Activated CD4-positive, alpha-beta memory T cell treated with anti-CD3 and anti-CD28 coated beads for 36 hours (primary cell): ENCODE measurements around the gene BCL11A. TPM values are rescaled to one million over a fixed set of nuclear protein-coding genes. Genes with fewer than 3 reads are reported as not detected.

ENCODE experiments used
- CTCF ChIA-PET: fragments of 350-600 bp; sonication (Branson Sonifier 250); formaldehyde crosslinking; loops from one replicate; lab custom pipeline; 2021; ENCODE audit warnings: antibody characterized with exemption, inconsistent platforms; lab: Charles Lee
- POLR2A ChIA-PET: fragments of 350-600 bp; sonication (Branson Sonifier 250); formaldehyde crosslinking; loops from one replicate; lab custom pipeline; 2021; ENCODE audit warnings: antibody characterized with exemption; lab: Charles Lee
- DNase-seq: peaks from one replicate; pipeline ENCODE4 v3.0.0-alpha.2; 2020
- H3K27ac Mint-ChIP-seq: one replicate; pipeline ENCODE4 v1.8.0; 2021; ENCODE audit warnings: mixed read lengths
- H3K27me3 Mint-ChIP-seq: one replicate; pipeline ENCODE4 v1.8.0; 2021; ENCODE audit warnings: mixed read lengths
- H3K36me3 Mint-ChIP-seq: one replicate; pipeline ENCODE4 v1.8.0; 2021; ENCODE audit warnings: mixed read lengths
- H3K4me1 Mint-ChIP-seq: one replicate; pipeline ENCODE4 v1.8.0; 2021; ENCODE audit warnings: low read depth, mixed read lengths
- H3K4me3 Mint-ChIP-seq: one replicate; pipeline ENCODE4 v1.8.0; 2021; ENCODE audit warnings: mild to moderate bottlenecking, mixed read lengths
- H3K9me3 Mint-ChIP-seq: one replicate; pipeline ENCODE4 v1.8.0; 2021; ENCODE audit warnings: mixed read lengths
- intact Hi-C: fragments of 100-400 bp; cut with micrococcal nuclease; formaldehyde crosslinking; loops from one replicate; pipeline ENCODE4 v1.15.1; 2023
- total RNA-seq, 2 experiments: library from RNA; stranded (reverse); gene quantifications; one replicate each; pipeline ENCODE4 v1.2.3, GENCODE V29; 2021

BCL11A gene
- total RNA-seq, 2 experiments from 2014 or later: not detected

DNA sequence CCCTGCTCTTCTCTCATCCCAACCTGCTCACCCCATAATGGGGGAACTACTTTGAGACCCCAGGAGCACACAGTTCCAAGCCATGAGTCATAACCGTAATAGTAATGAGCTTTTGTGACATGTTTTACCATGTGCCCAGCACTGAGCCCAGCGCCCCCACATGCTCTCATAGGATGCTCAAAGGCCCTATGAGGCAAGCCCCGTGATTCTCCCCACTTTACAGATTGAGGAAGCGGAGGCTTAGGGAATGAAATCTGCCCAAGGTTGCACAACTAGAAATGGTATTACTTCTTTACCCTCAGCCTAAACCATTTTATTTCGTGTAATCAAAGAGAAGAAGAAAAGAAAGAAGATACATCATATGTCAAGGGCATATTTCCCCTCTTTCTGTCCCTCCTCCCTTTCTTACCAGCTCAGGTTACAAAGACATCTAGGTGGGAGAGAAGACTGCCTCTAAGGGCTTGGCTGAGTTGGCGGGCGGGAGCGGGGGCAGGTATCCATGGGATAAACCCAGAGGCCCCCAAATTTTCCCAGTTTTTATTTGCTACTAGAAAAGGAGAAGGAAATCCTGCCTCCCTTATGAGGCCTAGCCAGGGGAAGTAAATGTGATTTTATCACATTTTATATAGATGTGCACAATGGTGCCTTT, 24.2 kb downstream of the BCL11A start:
- ChIA-PET CTCF (interaction anchor here (1.0 kb wide), 1 partner anchor 53 kb away, joined by 3 read pairs; no protein-coding TSS in a partner anchor), POLR2A (no interaction called here)
- intact Hi-C loops: no loop called here
- no peak overlapping the region for H3K27ac Mint-ChIP-seq
- H3K9me3 Mint-ChIP-seq: no peaks in the 10 kb centered on the region
- H3K36me3 Mint-ChIP-seq: no peaks in the 10 kb centered on the region
- H3K4me1 Mint-ChIP-seq: no peaks in the 10 kb centered on the region
- H3K4me3 Mint-ChIP-seq: no peak overlapping the region
- peaks cover 32% of the 10 kb centered on the region for H3K27me3 Mint-ChIP-seq
- no peak for DNase-seq

DNA sequence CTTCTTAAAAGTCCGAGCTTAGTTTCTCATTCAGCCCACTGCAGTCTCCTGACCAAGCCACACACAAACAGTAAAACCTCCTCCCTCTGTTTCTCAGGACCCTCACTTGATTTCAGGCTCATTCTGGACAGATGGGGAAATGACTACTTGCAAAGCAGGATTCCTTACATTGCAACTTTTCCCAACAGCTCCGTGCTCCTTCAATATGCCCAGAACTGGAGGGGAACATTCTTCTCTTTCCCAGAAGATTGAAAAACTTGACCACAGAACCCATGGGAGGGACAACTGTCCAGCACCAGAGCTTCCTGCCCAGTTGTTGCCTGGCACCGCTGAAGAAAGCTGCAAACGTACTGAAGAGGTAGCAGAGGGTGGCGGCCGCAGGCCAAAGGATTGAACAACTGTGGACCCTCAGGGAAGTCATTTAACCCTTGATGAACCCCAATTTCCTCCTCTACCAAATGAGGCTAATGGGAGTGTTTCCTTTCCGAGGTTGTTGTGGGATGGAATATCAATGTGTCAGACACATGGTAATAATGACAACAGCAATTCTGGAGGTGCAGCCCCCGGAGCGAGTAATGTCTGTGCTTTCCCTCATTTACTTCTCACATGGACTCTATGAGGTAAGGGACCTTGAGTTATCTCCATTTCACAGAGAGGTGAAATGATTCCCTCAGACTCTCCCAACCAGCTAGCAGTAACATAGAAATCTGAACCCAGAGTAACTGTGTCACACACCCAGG, 25.0 kb downstream of the BCL11A start:
- H3K27me3 Mint-ChIP-seq: peaks cover 32% of the 10 kb centered on the region
- ChIA-PET CTCF (no interaction called here), POLR2A (no interaction called here)
- H3K4me1 Mint-ChIP-seq: no peaks in the 10 kb centered on the region
- no peaks in the 10 kb centered on the region for H3K9me3 Mint-ChIP-seq
- H3K27ac Mint-ChIP-seq: no peak overlapping the region
- no peaks in the 10 kb centered on the region for H3K36me3 Mint-ChIP-seq
- DNase-seq: no peak
- intact Hi-C loops: no loop called here
- no peak overlapping the region for H3K4me3 Mint-ChIP-seq

DNA sequence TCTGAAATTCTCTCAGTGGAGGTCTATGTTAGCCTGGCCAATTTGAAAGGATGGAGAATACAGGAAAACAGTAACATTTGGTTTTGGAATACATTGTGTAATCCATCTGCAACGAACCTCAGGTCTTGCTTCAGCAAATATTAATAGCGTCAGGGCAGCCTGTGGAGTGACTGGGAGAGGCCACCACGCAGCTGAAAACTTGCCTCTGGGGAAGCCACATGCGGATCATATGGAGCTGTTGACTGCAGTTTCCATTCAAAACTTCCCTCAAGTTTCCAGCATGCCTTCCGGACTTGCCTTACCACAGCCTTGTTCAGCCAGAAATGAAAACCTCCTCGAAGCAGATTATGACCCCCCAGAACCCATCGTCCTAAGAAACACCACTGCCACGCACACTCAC, 25.7 kb downstream of the BCL11A start:
- Mint-ChIP-seq H3K27ac (no peak overlapping the region), H3K27me3 (peaks cover 29% of the 10 kb centered on the region), H3K4me3 (no peak overlapping the region), H3K4me1 (no peaks in the 10 kb centered on the region), H3K36me3 (no peaks in the 10 kb centered on the region), H3K9me3 (no peaks in the 10 kb centered on the region)
- DNase-seq: no peak
- CTCF ChIA-PET: no interaction called here
- POLR2A ChIA-PET: no interaction called here
- intact Hi-C loops: no loop called here

DNA sequence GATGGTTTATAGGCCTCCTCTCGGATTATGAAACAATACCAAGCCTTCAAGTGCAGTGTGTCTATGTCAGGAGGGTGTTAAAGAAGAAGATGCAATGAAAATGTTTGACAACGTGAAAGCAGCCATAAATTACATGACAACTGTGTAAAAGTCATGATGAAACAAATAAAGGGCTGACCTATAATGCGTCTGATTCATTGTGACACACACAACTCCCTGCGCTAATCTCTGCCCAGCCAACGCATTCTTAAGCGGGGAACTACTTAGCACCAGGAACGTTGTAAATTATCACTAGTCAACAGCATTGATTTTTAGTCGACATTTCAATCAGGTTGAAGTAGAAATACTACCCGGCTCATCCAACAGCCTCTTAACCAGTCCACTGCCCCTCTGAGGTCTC, 26.8 kb downstream of the BCL11A start:
- ChIA-PET POLR2A (no interaction called here), CTCF (no interaction called here)
- no peak for DNase-seq
- H3K27ac Mint-ChIP-seq: no peak overlapping the region
- H3K27me3 Mint-ChIP-seq: peaks cover 22% of the 10 kb centered on the region
- intact Hi-C loops: no loop called here
- no peak overlapping the region for H3K4me3 Mint-ChIP-seq
- H3K9me3 Mint-ChIP-seq: no peaks in the 10 kb centered on the region
- H3K36me3 Mint-ChIP-seq: no peaks in the 10 kb centered on the region
- no peaks in the 10 kb centered on the region for H3K4me1 Mint-ChIP-seq

DNA sequence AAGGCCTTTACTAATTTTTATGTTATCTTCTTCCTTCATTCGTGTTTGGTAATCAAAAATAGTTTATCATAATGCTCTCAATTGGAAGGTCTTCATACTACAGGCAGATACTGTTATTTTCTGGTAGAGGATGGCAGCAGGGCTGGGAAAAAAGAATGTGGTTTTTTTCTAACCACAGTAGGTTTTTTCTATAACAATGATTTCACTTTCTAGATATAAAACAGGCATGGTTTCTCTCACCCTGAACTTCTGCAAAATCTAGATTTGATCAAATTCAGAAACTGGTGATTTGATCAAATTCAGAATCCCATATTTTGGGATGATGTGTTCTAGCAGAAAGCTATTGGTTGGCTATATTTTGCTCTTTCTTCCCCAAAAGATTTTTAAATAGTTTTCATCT, 27.6 kb downstream of the BCL11A start:
- ChIA-PET CTCF (no interaction called here), POLR2A (no interaction called here)
- H3K9me3 Mint-ChIP-seq: no peaks in the 10 kb centered on the region
- H3K27ac Mint-ChIP-seq: no peak overlapping the region
- no peak overlapping the region for H3K4me3 Mint-ChIP-seq
- H3K27me3 Mint-ChIP-seq: peaks cover 22% of the 10 kb centered on the region
- no peaks in the 10 kb centered on the region for H3K36me3 Mint-ChIP-seq
- DNase-seq: no peak
- no peaks in the 10 kb centered on the region for H3K4me1 Mint-ChIP-seq
- intact Hi-C loops: no loop called here

DNA sequence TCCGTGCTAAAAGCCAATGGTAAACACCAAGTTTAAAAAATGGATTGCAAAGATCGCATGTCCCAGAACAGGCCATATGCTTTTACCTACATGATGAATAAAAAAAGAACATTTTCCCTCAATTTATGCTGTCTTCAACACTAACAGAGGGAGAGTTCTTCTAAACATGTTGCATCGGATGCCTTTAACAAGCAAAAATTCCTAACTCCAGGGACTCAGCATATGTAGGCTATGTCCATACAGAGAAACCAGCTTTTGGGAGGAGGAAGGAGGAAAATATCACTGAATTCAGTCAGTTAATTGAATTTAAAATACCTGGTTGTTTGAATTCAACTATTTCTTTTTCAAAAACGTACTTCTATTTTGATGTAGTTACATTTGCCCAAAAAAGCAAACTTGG, 28.6 kb downstream of the BCL11A start:
- POLR2A ChIA-PET: no interaction called here
- H3K4me3 Mint-ChIP-seq: no peak overlapping the region
- no peaks in the 10 kb centered on the region for H3K9me3 Mint-ChIP-seq
- CTCF ChIA-PET: interaction anchor here (1.2 kb wide), 1 partner anchor 150 kb away, joined by 3 read pairs; no protein-coding TSS in a partner anchor
- no peak overlapping the region for H3K27ac Mint-ChIP-seq
- no peak for DNase-seq
- no peaks in the 10 kb centered on the region for H3K36me3 Mint-ChIP-seq
- intact Hi-C loops: no loop called here
- H3K27me3 Mint-ChIP-seq: peaks cover 15% of the 10 kb centered on the region
- no peaks in the 10 kb centered on the region for H3K4me1 Mint-ChIP-seq

DNA sequence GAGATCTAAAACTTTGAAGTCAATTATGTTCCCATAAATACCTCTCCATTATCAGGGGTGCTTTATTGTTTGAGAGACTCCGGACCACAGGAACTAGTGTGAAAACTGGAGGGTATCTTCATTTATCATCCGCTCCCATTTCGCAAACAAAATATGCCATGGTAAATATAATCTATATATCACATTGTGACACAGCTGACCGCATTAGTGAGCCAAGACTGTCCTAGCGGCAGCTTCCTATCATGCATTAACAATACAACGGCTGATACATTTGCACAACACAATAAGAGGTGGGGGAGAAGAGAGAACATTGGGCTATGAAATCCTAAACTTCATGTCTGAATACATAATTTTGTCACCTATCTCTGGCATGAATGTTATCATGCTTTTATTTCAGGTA, 29.5 kb downstream of the BCL11A start:
- no peaks in the 10 kb centered on the region for H3K4me1 Mint-ChIP-seq
- H3K36me3 Mint-ChIP-seq: no peaks in the 10 kb centered on the region
- CTCF ChIA-PET: interaction anchor here (1.2 to 1.5 kb wide), 2 partner anchors 58 to 151 kb away, joined by 3 to 4 read pairs; no protein-coding TSS in a partner anchor
- no peak overlapping the region for H3K27ac Mint-ChIP-seq
- H3K4me3 Mint-ChIP-seq: no peak overlapping the region
- intact Hi-C loops: no loop called here
- H3K27me3 Mint-ChIP-seq: peaks cover 9% of the 10 kb centered on the region
- no peaks in the 10 kb centered on the region for H3K9me3 Mint-ChIP-seq
- POLR2A ChIA-PET: no interaction called here
- no peak for DNase-seq

DNA sequence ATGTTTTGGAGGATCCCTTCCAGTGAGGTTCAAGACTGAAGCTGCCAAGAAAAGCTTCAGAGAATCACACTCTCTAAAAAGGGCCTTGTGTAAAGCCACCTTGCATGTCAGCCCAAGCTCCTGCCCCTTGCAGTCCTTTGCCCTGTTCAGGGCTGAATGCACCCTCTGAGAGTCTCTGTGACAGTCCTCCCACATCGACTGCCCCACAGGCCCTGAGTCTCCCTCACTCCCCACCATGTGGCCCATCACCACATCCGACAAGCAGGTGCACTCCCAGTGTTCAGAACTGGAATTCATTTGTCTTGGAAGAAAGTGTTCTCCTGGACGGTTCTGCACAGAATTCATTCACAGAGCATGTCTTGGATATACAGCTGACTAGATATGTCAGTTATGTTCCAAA, 31.0 kb downstream of the BCL11A start:
- no peaks in the 10 kb centered on the region for H3K36me3 Mint-ChIP-seq
- ChIA-PET CTCF (no interaction called here), POLR2A (no interaction called here)
- DNase-seq: no peak
- H3K27me3 Mint-ChIP-seq: peaks cover 2% of the 10 kb centered on the region
- H3K27ac Mint-ChIP-seq: no peak overlapping the region
- no peak overlapping the region for H3K4me3 Mint-ChIP-seq
- intact Hi-C loops: no loop called here
- H3K4me1 Mint-ChIP-seq: no peaks in the 10 kb centered on the region
- no peaks in the 10 kb centered on the region for H3K9me3 Mint-ChIP-seq

DNA sequence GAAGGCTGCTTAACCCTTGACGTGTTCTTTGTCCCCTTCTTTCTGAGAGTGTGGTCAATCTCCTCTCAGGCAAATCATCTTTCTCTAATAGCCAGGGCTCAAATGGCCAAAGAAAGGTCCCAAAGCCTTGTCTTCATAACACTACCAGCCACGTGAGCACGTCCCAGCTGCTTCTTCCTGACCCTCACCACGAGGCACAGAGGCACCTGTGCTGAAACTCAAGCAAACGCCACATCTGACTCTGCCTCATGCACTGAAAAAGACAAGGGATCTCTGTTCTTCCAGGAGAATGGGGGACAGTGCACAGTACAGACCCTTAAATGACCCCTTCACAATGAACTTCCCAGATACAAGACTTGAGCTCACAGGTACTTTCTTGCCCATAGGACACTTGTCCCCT, 31.8 kb downstream of the BCL11A start:
- H3K36me3 Mint-ChIP-seq: no peaks in the 10 kb centered on the region
- ChIA-PET POLR2A (no interaction called here), CTCF (interaction anchor here (0.6 kb wide), 1 partner anchor 63 kb away, joined by 3 read pairs; no protein-coding TSS in a partner anchor)
- H3K9me3 Mint-ChIP-seq: no peaks in the 10 kb centered on the region
- H3K27me3 Mint-ChIP-seq: no peaks in the 10 kb centered on the region
- intact Hi-C loops: no loop called here
- DNase-seq: no peak
- H3K4me1 Mint-ChIP-seq: no peaks in the 10 kb centered on the region
- H3K27ac Mint-ChIP-seq: no peak overlapping the region
- no peak overlapping the region for H3K4me3 Mint-ChIP-seq

DNA sequence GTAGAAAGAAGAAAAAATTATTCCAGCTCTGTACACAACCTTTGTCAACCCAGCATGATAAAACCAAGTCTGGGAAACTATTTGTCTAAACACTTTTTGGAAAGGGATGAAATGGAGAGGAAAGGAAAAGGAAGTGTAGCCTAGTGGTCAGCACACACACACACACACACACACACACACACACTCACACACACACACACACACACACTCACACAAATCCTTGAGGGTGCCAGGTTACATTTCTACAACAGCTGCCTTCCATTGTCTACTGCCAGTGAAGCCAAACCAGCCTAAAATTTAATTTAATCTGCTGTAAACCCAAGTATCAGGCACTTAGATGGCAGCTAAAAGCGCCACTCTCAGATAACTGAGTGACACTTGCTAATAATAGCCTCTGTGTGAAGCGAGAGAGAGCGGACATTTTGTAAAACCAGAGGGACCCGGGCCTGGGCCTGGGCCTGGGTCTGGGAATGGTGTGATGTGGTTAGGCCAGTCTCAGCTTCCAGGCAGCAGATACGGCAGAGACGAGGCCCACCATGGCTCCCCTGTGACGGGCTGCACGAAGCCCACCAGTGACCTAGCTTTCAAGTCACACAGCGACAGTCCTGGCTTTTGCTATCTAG, 32.4 kb downstream of the BCL11A start:
- H3K36me3 Mint-ChIP-seq: no peaks in the 10 kb centered on the region
- intact Hi-C loops: no loop called here
- POLR2A ChIA-PET: no interaction called here

DNA sequence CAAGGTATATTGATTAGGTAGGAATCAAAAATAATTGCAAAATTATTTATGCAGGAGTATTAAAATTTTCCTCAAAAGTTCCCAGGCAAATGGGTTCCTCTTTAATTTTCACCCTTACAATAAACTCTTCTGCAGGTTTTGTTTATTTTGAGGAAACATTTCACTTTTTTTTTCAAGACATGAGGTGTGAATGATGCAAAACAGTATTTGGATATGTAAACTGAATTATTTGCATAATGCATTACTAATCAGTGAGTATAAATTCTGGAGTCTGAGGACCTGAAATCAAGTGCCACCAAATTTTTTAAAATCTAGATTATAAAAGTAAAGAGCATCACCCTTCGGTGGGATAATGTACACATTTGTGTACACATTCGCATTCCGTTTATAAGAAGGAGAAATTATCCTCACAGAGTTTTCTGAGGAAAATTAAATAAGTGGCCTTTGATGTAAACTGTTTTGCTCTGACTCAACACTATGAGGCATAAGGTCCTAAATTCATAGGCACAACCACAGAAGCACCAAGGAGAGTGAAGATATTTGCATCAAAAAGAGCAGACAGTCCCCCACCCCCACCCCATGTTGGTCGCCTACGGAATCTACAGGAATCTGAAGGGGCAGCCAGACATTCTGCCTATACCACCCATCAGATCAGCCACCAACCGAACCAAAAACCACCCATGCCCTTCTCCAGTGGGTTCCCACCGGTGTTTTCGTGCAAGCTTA, 33.1 kb downstream of the BCL11A start:
- no peak for DNase-seq
- Mint-ChIP-seq H3K27ac (no peak overlapping the region), H3K36me3 (no peaks in the 10 kb centered on the region), H3K4me1 (no peaks in the 10 kb centered on the region), H3K27me3 (peaks cover 8% of the 10 kb centered on the region), H3K9me3 (no peaks in the 10 kb centered on the region), H3K4me3 (no peak overlapping the region)
- ChIA-PET CTCF (no interaction called here), POLR2A (no interaction called here)
- intact Hi-C loops: no loop called here

More for the DNA sequence above, 32.4 kb downstream of the BCL11A start:
- peaks cover 5% of the 10 kb centered on the region for H3K27me3 Mint-ChIP-seq
- no peaks in the 10 kb centered on the region for H3K4me1 Mint-ChIP-seq
- no peaks in the 10 kb centered on the region for H3K9me3 Mint-ChIP-seq
- no peak overlapping the region for H3K27ac Mint-ChIP-seq
- no peak overlapping the region for H3K4me3 Mint-ChIP-seq
- no peak for DNase-seq
- CTCF ChIA-PET: interaction anchor here (0.6 kb wide), 1 partner anchor 64 kb away, joined by 3 read pairs; no protein-coding TSS in a partner anchor
